Smooth muscle cell of the brain vasculature (primary cell): ENCODE measurements around the gene TSC1.
"Not testable (repeated sequence)": the region's sequence is repeated elsewhere in the genome, so short reads cannot be mapped to it uniquely, and the experiment has no call there.

Experiments used
- DNase-seq: peaks from one replicate; pipeline ENCODE4 v3.0.0-alpha.2; 2012; ENCODE audit warnings: low read depth, low spot score

TSC1 gene

GRCh38 chr9:132976571-132976970 is 32.2 kb upstream of the TSC1 start:
- DNase-seq, result no peak

- no peak for DNase-seq
Measured at GRCh38 chr9:132975961-132976360, 31.5 kb upstream of the TSC1 start.

GRCh38 chr9:132973713-132974112 is 29.3 kb upstream of the TSC1 start:
- DNase-seq, result no peak

- DNase-seq, result no peak
Measured at GRCh38 chr9:132973166-132973565, 28.8 kb upstream of the TSC1 start.

GRCh38 chr9:132970324-132971062 is 26.1 kb upstream of the TSC1 start:
- DNase-seq, result no peak

GRCh38 chr9:132969783-132970182 is 25.4 kb upstream of the TSC1 start:
- no peak for DNase-seq

- not testable (repeated sequence) for DNase-seq
Measured at GRCh38 chr9:132967908-132968307, 23.5 kb upstream of the TSC1 start.

- DNase-seq, result no peak
Measured at GRCh38 chr9:132965478-132965877, 21.1 kb upstream of the TSC1 start.

GRCh38 chr9:132961002-132961401 is 16.6 kb upstream of the TSC1 start:
- no peak for DNase-seq

GRCh38 chr9:132957805-132958204 is 13.4 kb upstream of the TSC1 start:
- DNase-seq, result no peak

- no peak for DNase-seq
Measured at GRCh38 chr9:132955768-132956167, 11.4 kb upstream of the TSC1 start.

- DNase-seq, result no peak
Measured at GRCh38 chr9:132955123-132955522, 10.7 kb upstream of the TSC1 start.

GRCh38 chr9:132949709-132950108 is 5.3 kb upstream of the TSC1 start:
- no peak for DNase-seq

- DNase-seq, result no peak
Measured at GRCh38 chr9:132948482-132949050, 4.2 kb upstream of the TSC1 start.

GRCh38 chr9:132947756-132948155 is 3.3 kb upstream of the TSC1 start:
- DNase-seq, result no peak

GRCh38 chr9:132946631-132947295 is 2.3 kb upstream of the TSC1 start:
- DNase-seq, result no peak

GRCh38 chr9:132946211-132946610 is 1.8 kb upstream of the TSC1 start:
- DNase-seq, result no peak

GRCh38 chr9:132945186-132946130 is 1.0 kb upstream of the TSC1 start:
- no peak for DNase-seq

- DNase-seq, result no peak
Measured at GRCh38 chr9:132943651-132944293, 644 bp downstream of the TSC1 start.

- DNase-seq, result no peak
Measured at GRCh38 chr9:132942541-132943182, 1.8 kb downstream of the TSC1 start.

- DNase-seq, result no peak
Measured at GRCh38 chr9:132939169-132939568, 5.2 kb downstream of the TSC1 start.
